Measurements from ENCODE around the gene GPRC5C.
"Not testable (repeated sequence)": the region's sequence is repeated elsewhere in the genome, so short reads cannot be mapped to it uniquely, and the experiment has no call there.

GPRC5C gene

GRCh38 chr17:74405311-74405710 is 26.6 kb upstream of the GPRC5C start:
- not testable (repeated sequence) for H3K27ac ChIP-seq; DNase-seq (ENCODE audit: low read depth, low spot score)

GRCh38 chr17:74407384-74407783 is 24.5 kb upstream of the GPRC5C start:
- no peak overlapping the region for H3K27ac ChIP-seq

GRCh38 chr17:74408262-74408661 is 23.6 kb upstream of the GPRC5C start:
- DNase-seq (ENCODE audit: low read depth, low spot score): no peak
- H3K27ac ChIP-seq: peak overlapping the region; percentile 25

More at GRCh38 chr17:74407384-74407783, 24.5 kb upstream of the GPRC5C start:
- no peak for DNase-seq (ENCODE audit: low read depth, low spot score)

- DNase-seq (ENCODE audit: low read depth, low spot score): no peak
Observed at GRCh38 chr17:74408815-74409214, 23.1 kb upstream of the GPRC5C start.

GRCh38 chr17:74410001-74410443 is 21.9 kb upstream of the GPRC5C start:
- DNase-seq (ENCODE audit: low read depth, low spot score): no peak
- H3K27ac ChIP-seq: no peak overlapping the region

More at GRCh38 chr17:74408815-74409214, 23.1 kb upstream of the GPRC5C start:
- H3K27ac ChIP-seq: peak overlapping the region; percentile 25

- no peak for DNase-seq (ENCODE audit: low read depth, low spot score)
- no peak overlapping the region for H3K27ac ChIP-seq
Observed at GRCh38 chr17:74412581-74412980, 19.3 kb upstream of the GPRC5C start.

GRCh38 chr17:74413491-74413890 is 18.4 kb upstream of the GPRC5C start:
- DNase-seq (ENCODE audit: low read depth, low spot score): no peak
- H3K27ac ChIP-seq: no peak overlapping the region

GRCh38 chr17:74414510-74414909 is 17.4 kb upstream of the GPRC5C start:
- H3K27ac ChIP-seq: no peak overlapping the region
- DNase-seq (ENCODE audit: low read depth, low spot score): no peak

- DNase-seq (ENCODE audit: low read depth, low spot score): no peak
Observed at GRCh38 chr17:74415608-74416396, 16.1 kb upstream of the GPRC5C start.

GRCh38 chr17:74417178-74418045 is 14.5 kb upstream of the GPRC5C start:
- peak; percentile 72 for DNase-seq (ENCODE audit: low read depth, low spot score)
- H3K27ac ChIP-seq: no peak overlapping the region

More at GRCh38 chr17:74415608-74416396, 16.1 kb upstream of the GPRC5C start:
- H3K27ac ChIP-seq: no peak overlapping the region

GRCh38 chr17:74419928-74420411 is 11.9 kb upstream of the GPRC5C start:
- H3K27ac ChIP-seq: no peak overlapping the region
- no peak for DNase-seq (ENCODE audit: low read depth, low spot score)

GRCh38 chr17:74424117-74424516 is 7.8 kb upstream of the GPRC5C start:
- H3K27ac ChIP-seq: no peak overlapping the region

GRCh38 chr17:74424657-74425056 is 7.2 kb upstream of the GPRC5C start:
- DNase-seq (ENCODE audit: low read depth, low spot score): no peak
- no peak overlapping the region for H3K27ac ChIP-seq

More at GRCh38 chr17:74424117-74424516, 7.8 kb upstream of the GPRC5C start:
- no peak for DNase-seq (ENCODE audit: low read depth, low spot score)

- H3K27ac ChIP-seq: peak overlapping the region; percentile 62
- DNase-seq (ENCODE audit: low read depth, low spot score): no peak
Observed at GRCh38 chr17:74426551-74427047, 5.3 kb upstream of the GPRC5C start.

GRCh38 chr17:74427048-74427762 is 4.7 kb upstream of the GPRC5C start:
- H3K27ac ChIP-seq: peak overlapping the region; percentile 62
- no peak for DNase-seq (ENCODE audit: low read depth, low spot score)

- H3K27ac ChIP-seq: peak overlapping the region; percentile 62
- DNase-seq (ENCODE audit: low read depth, low spot score): no peak
Observed at GRCh38 chr17:74427763-74428153, 4.1 kb upstream of the GPRC5C start.

- H3K27ac ChIP-seq: peak overlapping the region; percentile 91
- no peak for DNase-seq (ENCODE audit: low read depth, low spot score)
Observed at GRCh38 chr17:74429604-74430384, 2.1 kb upstream of the GPRC5C start.

- DNase-seq (ENCODE audit: low read depth, low spot score): no peak
- peak overlapping the region; percentile 91 for H3K27ac ChIP-seq
Observed at GRCh38 chr17:74430385-74430705, 1.5 kb upstream of the GPRC5C start.

Measured in epithelial cell of prostate (primary cell).